Sigmoid colon (tissue), 4 donors: ENCODE results near the gene FIBCD1.

Experiments
- CTCF ChIP-seq, 4 experiments: fragments of 450-650 bp in 3 of 4; fragments of 200-600 bp in 1 of 4; IDR thresholded peaks; one replicate each; pipeline ENCODE4 v1.5.1; 2016 to 2019; ENCODE audit warnings: antibody characterized with exemption in 4 of 4, mild to moderate bottlenecking in 3 of 4, moderate library complexity in 2 of 4
- EP300 ChIP-seq, 4 donors: sonication (generic); formaldehyde crosslinking; IDR thresholded peaks; one replicate each; pipeline ENCODE4 v1.6.1; 2017; ENCODE audit warnings: antibody characterized with exemption in 4 of 4
- POLR2A ChIP-seq, 2 donors: fragments of 450-650 bp; IDR thresholded peaks; one replicate each; pipeline ENCODE4 v1.6.1; 2016; ENCODE audit warnings: antibody characterized with exemption in 2 of 2, mild to moderate bottlenecking in 2 of 2, moderate library complexity in 2 of 2
- POLR2AphosphoS5 ChIP-seq, 4 donors: sonication (generic); formaldehyde crosslinking; IDR thresholded peaks; one replicate each; pipeline ENCODE4 v1.6.1; 2017; ENCODE audit warnings: antibody characterized with exemption in 4 of 4

GRCh38 chr9:130897848-130898551 is 41.0 kb downstream of the FIBCD1 start:
- no peak for TF ChIP-seq CTCF (IDR thresholded peaks at IDR 0.05)
- no peak for TF ChIP-seq EP300 (IDR thresholded peaks at IDR 0.05)
- no peak for TF ChIP-seq POLR2A (IDR thresholded peaks at IDR 0.05)
- peak in 1 of 4 donors; percentile 10 for TF ChIP-seq POLR2AphosphoS5 (IDR thresholded peaks at IDR 0.05)
